ENCODE measurements around the gene TRMT2B. TPM values are rescaled to one million over a fixed set of nuclear protein-coding genes. Genes with fewer than 3 reads are reported as not detected.
A peak's percentile ranks its signal among the peaks of the same experiment; 100 is the strongest.

The TRMT2B gene, protein sequence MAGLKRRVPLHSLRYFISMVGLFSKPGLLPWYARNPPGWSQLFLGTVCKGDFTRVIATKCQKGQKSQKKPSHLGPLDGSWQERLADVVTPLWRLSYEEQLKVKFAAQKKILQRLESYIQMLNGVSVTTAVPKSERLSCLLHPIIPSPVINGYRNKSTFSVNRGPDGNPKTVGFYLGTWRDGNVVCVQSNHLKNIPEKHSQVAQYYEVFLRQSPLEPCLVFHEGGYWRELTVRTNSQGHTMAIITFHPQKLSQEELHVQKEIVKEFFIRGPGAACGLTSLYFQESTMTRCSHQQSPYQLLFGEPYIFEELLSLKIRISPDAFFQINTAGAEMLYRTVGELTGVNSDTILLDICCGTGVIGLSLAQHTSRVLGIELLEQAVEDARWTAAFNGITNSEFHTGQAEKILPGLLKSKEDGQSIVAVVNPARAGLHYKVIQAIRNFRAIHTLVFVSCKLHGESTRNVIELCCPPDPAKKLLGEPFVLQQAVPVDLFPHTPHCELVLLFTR
- total RNA-seq (2022) (10.7 and 10.9 TPM in 2 replicates), Bru-seq, nascent RNA (percentile 55 among the genes with signal in this experiment), BruChase-seq, experiment 1, labeled RNA remaining after a 6-hour chase (percentile 68 among the genes with signal in this experiment), BruChase-seq, experiment 2, labeled RNA remaining after a 2-hour chase (percentile 62 among the genes with signal in this experiment)
- long read RNA-seq, partial matches to known transcripts, result 0 of 22 reads
- long read RNA-seq, other reads (novel, unspliced or antisense), result 21 of 22 reads

- ChIA-PET POLR2A (no interaction called here), CTCF (interaction anchor here (0.6 kb wide), 1 partner anchor 605 kb away, joined by 3 read pairs; no protein-coding TSS in a partner anchor)
- DNase-seq (ENCODE audit: unreplicated experiment), result peak; percentile 73
- peak within 1 kb of the TSS; percentile 82 for H3K4me3 Mint-ChIP-seq (ENCODE audit: unreplicated experiment)
- intact Hi-C loops (cut with micrococcal nuclease), result loop anchor here (5.0 kb wide), 1 partner anchor 154 kb away; no protein-coding TSS in a partner anchor
- TF ChIP-seq, protein P1, sequence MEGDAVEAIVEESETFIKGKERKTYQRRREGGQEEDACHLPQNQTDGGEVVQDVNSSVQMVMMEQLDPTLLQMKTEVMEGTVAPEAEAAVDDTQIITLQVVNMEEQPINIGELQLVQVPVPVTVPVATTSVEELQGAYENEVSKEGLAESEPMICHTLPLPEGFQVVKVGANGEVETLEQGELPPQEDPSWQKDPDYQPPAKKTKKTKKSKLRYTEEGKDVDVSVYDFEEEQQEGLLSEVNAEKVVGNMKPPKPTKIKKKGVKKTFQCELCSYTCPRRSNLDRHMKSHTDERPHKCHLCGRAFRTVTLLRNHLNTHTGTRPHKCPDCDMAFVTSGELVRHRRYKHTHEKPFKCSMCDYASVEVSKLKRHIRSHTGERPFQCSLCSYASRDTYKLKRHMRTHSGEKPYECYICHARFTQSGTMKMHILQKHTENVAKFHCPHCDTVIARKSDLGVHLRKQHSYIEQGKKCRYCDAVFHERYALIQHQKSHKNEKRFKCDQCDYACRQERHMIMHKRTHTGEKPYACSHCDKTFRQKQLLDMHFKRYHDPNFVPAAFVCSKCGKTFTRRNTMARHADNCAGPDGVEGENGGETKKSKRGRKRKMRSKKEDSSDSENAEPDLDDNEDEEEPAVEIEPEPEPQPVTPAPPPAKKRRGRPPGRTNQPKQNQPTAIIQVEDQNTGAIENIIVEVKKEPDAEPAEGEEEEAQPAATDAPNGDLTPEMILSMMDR (IDR thresholded peaks at IDR 0.05; ENCODE audit: unreplicated experiment), result no peak
- H3K9me3 Mint-ChIP-seq (ENCODE audit: unreplicated experiment), result no peaks in the 10 kb centered on the region
- H3K36me3 Mint-ChIP-seq (ENCODE audit: insufficient read depth, unreplicated experiment), result peaks cover 10% of the 10 kb centered on the region
- no peaks in the 10 kb centered on the region for H3K27me3 Mint-ChIP-seq (ENCODE audit: insufficient read depth, unreplicated experiment)
- peak within 1 kb of the TSS; percentile 90 for H3K27ac Mint-ChIP-seq (ENCODE audit: low read depth, unreplicated experiment)
- TSS peak; percentile 63 for BruUV-seq (replicated peaks)
- peaks cover under 1% of the 10 kb centered on the region for H3K4me1 Mint-ChIP-seq (ENCODE audit: insufficient read depth, unreplicated experiment)
Observed at GRCh38 chrX:101051549-101052302, at the start of gene TRMT2B. Gene TRMT2B (minus strand): TSS chrX:101052111. CDS start chrX:101042289, 9,822 bp downstream.

GRCh38 chrX:101097546-101098453 lies 45.9 kb upstream of the TRMT2B start, which contains the start of gene CENPI:
Gene CENPI (plus strand): TSS chrX:101098204. CDS start chrX:101101071, 2,867 bp downstream.
- POLR2A ChIA-PET, result interaction anchor here (0.6 to 1.0 kb wide), 5 partner anchors 9 to 293 kb away, joined by 3 to 5 read pairs (median 4); partner anchors contain the start of gene RPL36A

GRCh38 chrX:101091817-101092216 lies 39.9 kb upstream of the TRMT2B start:
- Mint-ChIP-seq H3K9me3 (ENCODE audit: unreplicated experiment) (no peaks in the 10 kb centered on the region), H3K4me1 (ENCODE audit: insufficient read depth, unreplicated experiment) (no peaks in the 10 kb centered on the region), H3K36me3 (ENCODE audit: insufficient read depth, unreplicated experiment) (no peaks in the 10 kb centered on the region), H3K27me3 (ENCODE audit: insufficient read depth, unreplicated experiment) (peaks cover 59% of the 10 kb centered on the region), H3K27ac (ENCODE audit: low read depth, unreplicated experiment) (no peak overlapping the region), H3K4me3 (ENCODE audit: unreplicated experiment) (no peak overlapping the region)
- DNase-seq (ENCODE audit: unreplicated experiment), result no peak
- intact Hi-C loops (cut with micrococcal nuclease), result loop anchor here (10.0 kb wide), 1 partner anchor 197 kb away; no protein-coding TSS in a partner anchor
- CTCF ChIA-PET, result interaction anchor here (0.6 kb wide), 2 partner anchors 9 to 208 kb away, joined by 3 to 4 read pairs; no protein-coding TSS in a partner anchor
- POLR2A ChIA-PET, result no interaction called here
- TF ChIP-seq, protein P1 (IDR thresholded peaks at IDR 0.05; ENCODE audit: unreplicated experiment), result no peak
- BruUV-seq (replicated peaks), result no TSS peak

More at GRCh38 chrX:101097546-101098453, 45.9 kb upstream of the TRMT2B start, which contains the start of gene CENPI:
- BruUV-seq (replicated peaks), result no TSS peak
- DNase-seq (ENCODE audit: unreplicated experiment), result peak; percentile 89
- intact Hi-C loops (cut with micrococcal nuclease), result loop anchor here (10.0 kb wide), 1 partner anchor 203 kb away; no protein-coding TSS in a partner anchor
- Mint-ChIP-seq H3K36me3 (ENCODE audit: insufficient read depth, unreplicated experiment) (no peaks in the 10 kb centered on the region), H3K4me1 (ENCODE audit: insufficient read depth, unreplicated experiment) (no peaks in the 10 kb centered on the region), H3K27ac (ENCODE audit: low read depth, unreplicated experiment) (peak within 1 kb of the TSS; percentile 68), H3K4me3 (ENCODE audit: unreplicated experiment) (peak within 1 kb of the TSS; percentile 90), H3K9me3 (ENCODE audit: unreplicated experiment) (no peaks in the 10 kb centered on the region), H3K27me3 (ENCODE audit: insufficient read depth, unreplicated experiment) (peaks cover 45% of the 10 kb centered on the region)
- TF ChIP-seq, protein P1 (IDR thresholded peaks at IDR 0.05; ENCODE audit: unreplicated experiment), result no peak
- CTCF ChIA-PET, result interaction anchor here (0.6 kb wide), 2 partner anchors 10 to 103 kb away, joined by 3 read pairs; no protein-coding TSS in a partner anchor
